ENCODE data around the gene PGS1.
A peak's percentile ranks its signal among the peaks of the same experiment; 100 is the strongest.

The PGS1 gene

DNA sequence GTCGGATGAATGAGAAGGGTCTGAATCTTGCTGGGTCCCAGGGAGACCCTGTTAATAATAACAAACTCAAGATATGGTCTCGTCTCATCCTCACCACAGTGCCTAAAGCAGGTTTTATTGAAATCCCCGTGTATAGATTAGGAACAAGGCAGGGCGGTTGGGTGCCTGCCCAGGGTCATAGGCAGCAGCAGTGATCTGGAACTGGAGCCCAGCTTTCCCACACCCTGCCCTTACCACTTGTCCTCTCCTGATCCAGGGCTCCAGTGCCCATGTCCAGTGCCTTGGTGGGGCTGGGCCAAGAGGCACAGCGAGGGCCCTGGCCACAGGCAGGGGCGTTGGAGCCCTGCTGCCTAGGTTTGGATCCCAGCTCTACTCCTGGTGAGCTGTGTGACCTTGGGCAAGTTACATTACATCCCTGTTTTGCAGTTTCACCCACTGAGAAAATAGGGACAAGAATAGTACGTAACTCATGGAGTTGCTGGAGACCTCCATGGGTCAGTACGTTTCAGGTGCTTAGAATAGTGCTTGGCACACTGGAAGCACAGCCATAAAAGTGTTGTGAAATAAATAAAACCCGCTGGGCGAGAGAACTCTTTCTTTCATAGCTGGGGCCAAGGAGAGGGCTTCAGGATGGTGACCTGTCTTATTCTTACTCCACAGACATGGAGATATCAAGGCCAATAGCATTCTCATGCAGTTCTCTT lies 32.5 kb upstream of the PGS1 start:
- no peak for DNase-seq (ENCODE audit: low read depth in 1 of 2, low spot score in 1 of 2)

DNA sequence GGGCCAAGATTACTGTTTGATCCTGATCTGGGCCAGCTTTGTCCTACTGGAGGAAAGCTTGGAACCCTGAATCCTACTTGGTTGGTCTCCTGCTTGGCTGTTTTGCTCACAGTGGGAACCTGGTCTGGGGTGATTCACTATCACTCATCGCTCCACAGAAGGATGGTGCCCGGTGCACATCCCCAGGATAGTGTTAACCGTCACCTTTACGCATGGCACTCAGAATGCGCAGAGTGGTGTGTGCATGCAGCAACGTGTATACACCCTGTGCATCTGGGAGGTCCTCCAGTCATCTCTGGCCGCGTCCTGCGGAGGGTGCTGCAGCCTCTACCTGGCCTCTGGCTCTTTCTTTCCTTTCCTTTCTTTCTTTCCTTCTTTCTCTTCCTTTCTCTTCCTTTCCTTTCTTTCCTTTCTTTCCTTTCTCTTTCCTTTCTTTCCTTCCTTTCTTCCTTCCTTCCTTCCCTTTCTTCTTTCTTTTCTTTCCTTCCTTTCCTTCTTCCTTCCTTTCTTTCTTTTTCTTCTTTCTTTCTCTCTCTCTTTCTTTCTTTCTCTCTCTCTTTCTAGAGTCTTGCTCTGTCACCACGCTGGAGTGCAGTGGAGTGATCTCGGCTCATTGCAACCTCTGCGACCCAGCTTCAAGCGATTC lies 31.7 kb upstream of the PGS1 start:
- no peak for DNase-seq (ENCODE audit: low read depth in 1 of 2, low spot score in 1 of 2)

DNA sequence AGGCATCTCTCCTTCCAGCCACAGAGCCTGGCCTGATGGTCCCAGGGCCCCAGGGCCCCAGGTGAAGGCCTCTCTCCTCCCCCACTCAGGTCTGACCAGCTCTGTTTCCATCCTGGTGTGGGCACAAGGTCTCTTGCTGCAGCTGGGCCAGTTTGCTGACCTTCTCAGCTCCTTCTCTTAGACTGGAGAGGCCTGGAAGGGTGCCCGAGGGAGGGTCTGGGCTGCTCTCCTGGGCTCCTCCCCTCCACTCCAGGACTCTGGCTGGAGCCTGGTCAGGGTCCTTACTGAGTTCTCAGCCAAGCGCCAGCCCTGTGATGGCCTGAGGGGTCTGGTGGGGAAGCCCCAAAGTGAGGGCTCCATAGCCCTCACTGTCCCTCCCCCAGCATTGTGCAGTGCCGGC lies 31.0 kb upstream of the PGS1 start:
- DNase-seq (ENCODE audit: low read depth in 1 of 2, low spot score in 1 of 2), result no peak

DNA sequence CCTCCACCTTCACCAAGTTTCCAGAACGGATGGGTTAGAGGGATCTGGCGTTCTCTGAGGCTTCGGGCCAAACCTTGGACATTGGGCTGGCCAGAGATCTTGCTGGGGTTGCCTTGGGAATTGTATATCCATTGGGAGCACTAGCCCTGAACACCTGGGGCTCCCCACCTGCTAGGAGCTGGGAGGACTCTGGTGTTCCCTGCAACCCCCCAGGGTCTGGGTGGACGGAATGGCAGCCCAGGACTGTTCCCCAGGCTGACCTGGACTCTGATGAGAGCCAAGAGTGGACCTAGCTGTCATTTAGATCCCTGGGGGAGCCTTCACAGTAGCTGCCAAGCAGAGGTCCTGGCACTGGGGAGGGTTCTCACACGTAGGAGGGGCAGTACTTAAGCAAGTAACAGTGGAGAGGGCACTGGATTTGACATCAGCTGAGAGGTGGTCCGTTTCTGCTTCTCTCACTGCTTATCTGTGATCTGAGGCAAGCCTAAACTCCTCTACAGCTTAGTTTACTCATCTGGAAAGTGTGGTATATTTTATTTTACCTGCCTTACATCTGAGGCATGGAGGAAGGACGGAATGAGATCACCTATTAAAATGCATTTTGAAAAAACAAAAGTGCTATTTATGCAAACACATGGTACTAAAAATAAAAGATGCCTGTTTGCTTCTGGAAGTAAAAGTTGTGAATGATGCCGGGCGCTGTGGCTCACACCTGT lies 30.2 kb upstream of the PGS1 start:
- no peak for DNase-seq (ENCODE audit: low read depth in 1 of 2, low spot score in 1 of 2)

DNA sequence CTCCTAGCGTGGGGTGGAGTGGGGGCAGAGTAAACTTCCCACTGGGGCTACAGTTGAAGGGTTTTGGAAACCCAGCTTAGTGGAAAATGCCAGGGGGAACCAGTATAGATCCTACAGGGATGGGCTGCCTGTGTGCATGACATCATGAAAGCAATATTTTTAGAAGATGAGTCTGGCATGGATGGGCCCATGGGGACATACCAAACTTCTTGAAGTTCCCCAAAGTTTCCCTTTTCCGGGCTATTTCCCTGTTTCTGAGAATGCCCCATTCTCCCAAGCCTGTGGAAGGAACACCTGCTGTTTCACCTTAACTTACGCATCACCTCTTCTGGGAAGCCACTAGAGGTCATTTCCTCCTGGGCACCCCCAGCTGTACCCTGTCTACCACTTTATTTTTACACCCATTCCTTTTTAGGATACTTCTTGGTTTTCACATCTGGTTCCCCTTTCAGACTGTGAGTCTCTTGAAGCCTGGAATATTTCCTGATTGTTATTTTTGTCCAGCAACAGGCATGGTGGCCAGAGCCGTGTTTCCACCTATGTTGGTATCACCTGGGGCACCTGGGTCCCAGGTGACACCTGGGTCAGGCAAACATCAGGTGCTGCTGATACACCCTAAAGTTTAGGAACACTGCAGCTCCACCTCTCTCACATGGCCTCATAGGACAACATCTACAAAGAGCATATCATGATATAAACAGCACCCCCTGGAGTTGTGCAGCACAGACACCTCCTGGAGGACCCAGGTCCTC lies 28.4 kb upstream of the PGS1 start:
- DNase-seq (ENCODE audit: low read depth in 1 of 2, low spot score in 1 of 2), result no peak

DNA sequence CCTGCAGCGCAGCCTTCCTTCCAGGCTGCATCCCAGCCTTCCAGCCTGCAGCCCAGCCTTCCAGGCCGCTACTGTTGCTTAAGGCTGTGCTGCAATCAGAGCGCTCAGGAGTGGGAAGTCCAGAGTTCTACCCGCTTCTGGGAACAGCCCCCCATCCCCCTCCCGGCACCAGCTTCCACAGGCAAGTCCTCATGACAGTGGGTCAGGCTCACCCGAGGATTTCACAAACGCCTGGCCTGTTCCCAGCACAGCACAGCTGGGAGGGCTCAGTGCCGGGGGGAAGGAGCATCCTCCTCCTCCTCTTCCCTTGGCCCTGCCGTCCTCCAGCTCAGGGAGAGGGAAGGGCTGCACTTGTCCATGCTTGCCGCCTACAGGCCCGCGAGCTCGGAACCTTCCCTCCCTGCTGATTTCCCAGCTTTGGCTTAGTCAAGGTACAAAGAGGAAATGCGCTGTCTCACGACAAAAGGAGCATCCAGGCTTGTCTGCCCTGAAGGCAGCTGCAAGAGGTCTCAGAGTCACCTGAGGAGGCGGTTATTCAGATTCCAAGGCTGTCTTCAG lies 26.9 kb upstream of the PGS1 start:
- DNase-seq (ENCODE audit: low read depth in 1 of 2, low spot score in 1 of 2), result no peak

DNA sequence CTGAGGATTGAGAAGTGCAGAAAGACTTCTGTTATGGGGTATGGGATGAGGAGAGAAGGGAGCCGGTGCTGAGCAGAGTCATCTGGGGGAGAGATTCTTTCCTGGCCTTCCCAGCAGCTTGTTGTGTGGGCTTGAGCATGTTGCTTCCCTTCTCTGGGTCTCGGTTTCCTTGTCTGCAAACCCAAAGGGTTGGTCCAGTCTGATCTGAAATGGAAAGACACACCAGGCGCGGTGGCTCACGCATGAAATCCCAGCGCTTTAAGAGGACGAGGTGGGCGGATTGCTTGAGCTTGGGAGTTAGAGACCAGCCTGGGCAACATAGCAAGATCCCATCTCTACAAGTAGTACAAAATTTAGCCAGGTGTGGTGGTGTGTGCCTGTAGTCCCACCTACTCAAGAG lies 24.6 kb upstream of the PGS1 start:
- no peak for DNase-seq (ENCODE audit: low read depth in 1 of 2, low spot score in 1 of 2)

DNA sequence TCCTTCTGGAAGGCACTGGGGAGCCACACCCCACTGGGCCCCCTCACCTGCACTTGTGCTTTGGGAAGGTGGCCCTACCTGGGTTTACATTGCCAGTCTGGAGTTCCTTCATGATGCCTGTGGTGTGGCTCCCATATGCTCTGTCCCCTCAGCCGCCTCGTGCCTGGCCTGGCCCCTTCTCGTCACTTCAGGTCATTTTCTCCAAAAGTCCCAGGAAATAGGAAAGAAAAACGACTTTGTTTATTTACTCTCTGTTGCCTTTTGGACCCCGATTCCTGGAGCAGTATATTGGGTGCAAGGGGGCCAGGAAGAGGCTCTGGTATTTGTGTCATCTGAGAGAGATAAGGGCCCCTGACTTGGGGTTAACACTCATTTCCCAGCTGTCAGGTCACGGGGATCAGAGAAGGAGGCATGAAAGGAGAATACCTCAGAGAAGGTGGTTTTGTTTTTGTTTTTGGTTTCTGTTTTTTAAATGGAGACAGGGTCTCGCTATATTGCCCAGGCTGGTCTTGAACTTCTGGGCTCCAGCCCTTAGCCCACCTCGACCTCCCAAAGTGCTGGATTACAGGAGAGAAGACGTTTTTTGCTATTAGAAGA lies 23.3 kb upstream of the PGS1 start:
- no peak for DNase-seq (ENCODE audit: low read depth in 1 of 2, low spot score in 1 of 2)

DNA sequence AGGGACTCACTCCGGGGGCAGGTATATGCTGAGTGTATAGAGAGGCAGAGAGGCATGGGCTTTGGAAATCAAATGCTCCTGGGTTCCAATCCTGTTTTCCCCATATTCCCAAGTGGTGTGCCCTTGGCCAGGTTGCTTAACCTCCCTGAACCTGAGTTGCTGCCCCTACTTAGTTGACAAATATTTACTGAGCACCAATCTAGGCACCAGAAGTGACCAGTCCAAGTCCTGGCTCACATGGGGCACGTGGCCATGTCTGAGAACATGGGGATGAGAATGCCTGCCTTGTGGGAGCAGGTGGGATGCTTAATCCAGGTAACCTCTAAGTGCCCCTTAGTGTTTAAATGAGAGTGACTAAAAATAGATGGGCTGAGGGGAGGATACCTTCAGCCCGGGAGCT lies 22.7 kb upstream of the PGS1 start:
- no peak for DNase-seq (ENCODE audit: low read depth in 1 of 2, low spot score in 1 of 2)

DNA sequence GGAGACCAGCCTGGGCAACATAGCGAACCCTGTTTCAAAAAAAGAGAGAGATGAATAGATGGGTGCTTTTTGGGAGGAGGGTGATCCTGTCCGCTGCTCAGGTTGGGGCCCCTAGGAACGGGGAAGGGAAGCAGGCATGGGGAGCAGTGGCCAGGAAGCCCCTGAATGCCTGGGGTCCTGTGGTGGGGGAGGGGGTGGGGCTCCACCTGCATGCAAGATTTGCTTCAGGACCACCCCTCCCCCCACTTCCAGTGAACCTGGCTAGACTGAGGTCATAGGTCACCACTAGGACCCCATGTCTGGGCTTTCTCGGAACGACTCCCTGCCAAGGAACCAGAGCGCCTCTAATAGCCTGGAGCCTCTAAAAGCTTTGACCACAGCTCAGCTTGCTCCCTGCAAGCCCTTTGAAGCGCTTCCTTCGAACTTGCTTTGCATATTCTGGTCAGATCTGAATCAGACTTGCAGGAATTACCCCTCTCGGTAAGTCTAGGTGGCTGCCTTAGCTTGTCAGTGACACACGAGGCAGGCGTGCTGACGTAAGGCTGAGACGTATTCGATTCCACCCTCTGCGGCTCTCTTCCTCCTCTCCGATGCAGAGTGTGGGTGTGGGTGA lies 22.2 kb upstream of the PGS1 start:
- DNase-seq (ENCODE audit: low read depth in 1 of 2, low spot score in 1 of 2), result peak; percentile 71 to 73

DNA sequence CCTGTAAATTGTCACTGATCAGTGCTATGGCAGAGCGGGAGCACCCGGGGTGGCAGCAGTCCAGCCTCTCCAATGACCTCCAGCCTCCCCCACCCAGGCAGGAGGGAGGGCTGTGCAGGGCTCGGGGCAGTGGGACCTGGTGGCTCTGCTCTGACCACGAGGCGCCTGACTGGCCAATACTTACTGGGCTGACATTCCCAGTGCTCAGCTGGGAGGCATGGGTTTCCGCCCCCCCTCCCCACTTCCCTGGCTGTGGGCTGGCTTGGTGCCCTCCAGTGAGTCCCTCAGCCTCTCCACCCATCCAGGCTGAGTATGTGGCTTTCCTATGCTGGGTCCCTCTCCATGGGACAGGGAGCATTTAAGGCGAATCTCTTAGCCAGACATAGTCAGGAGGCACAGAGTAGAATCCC lies 21.3 kb upstream of the PGS1 start:
- DNase-seq (ENCODE audit: low read depth in 1 of 2, low spot score in 1 of 2), result no peak

DNA sequence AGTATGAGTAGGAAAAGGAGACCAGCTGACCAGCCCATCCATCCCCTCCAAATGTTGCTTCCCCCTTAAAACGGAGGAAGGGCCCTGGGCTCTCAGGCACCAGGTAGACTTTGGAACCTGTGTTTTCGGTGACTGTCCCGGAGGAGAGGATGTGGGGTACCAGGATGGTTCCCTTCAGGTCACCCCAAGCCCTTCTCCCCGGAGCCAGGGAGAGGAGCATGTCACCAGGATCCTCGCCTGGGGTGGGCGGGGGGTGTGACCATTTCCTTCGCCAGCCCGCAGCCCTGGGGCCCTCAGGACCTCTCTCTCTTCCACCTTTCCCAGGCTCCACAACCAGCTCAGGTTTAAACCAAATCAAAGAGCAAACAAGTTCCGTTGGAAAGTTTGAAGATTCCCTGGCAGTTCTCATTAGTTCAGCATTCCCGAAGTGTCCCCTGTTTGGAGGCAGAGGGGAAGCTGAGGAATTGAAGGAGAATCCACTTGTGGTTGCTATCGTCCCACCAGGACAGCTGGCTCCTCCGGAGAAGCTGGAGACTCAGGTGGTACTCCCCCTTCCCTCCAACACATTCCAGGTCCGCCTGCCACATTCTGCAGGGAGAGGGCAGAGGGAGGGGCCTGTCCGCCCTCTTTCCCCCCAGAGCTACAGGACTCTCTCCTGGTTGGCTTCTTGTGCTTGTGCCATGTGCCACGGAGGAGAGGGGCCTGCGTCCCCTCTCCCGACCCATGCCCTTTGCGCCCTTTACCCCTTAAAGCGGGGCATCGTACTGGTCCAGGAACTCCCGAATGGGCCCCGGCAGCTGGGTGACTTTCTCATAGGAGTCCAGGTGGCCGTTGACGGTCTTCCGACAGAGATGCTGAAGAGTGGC lies 20.5 kb upstream of the PGS1 start:
- no peak for DNase-seq (ENCODE audit: low read depth in 1 of 2, low spot score in 1 of 2)

DNA sequence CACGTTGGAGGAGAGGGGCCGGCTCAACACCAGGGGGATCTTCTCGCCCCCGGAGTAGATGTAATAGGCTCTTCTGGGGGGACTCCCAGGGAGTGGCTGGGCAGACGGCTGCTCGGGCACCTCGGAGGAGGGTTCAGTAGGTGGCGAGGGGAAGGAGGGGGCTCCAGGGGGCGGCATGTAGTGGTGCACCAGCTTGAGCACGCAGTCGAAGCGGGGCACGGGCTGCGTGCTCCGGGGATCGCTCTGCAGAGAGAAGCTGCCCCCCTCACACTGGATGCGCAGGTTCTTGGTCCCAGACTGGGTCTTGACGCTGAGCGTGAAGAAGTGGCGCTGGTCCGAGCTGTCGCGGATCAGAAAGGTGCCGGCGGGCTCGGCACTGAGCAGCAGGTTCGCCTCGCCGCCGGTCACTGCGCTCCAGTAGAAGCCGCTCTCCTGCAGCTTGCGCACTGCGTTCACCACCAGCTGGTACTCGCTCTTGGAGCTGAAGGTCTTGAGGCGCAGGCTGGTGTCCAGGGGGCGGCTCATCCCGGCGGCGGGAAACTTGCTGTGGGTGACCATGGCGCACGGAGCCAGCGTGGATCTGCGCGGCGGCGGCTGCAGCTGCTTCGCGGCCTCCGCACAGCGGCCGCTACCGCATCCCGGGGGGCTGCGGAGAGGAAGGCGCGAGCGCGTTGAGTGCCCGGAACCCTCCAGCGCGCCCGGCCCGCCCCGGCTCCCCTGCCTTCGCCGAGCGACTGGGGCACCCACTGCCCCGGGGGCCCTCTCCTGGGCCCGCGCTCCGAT lies 19.7 kb upstream of the PGS1 start:
- DNase-seq (ENCODE audit: low read depth in 1 of 2, low spot score in 1 of 2), result no peak

DNA sequence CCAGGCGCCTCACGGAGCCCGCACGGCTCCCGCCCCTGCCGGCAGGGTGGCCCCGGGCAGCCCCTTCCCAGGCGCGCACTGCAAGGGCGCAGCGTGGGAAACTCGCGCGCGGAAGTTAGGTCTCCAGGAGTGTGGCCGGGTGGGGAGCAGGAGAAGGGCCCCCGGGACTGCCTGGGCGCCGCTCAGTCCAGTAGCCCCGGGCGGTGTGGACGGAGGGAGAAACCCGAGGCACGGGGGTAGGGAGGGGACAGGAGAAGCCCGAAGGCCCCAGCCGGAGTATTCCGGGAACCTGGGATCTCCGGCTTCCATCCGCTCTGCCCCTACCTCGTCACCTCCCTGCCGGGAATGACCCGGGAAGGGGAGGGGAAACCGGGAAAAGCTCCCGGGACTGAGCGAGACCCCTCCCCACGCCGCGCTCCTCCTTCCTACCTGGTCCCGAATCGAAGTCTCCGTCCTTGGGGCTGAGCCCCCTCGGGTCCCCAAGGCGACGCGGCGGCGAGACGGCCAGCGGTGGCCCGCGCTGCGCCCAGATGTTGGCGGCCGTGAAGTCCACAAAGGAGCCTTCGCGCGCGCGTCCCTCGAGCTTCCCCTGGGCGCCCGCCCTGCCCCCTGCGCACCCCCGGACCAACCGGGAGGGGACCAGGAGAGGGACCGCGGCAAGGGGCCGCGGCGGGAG lies 19.0 kb upstream of the PGS1 start:
- no peak for DNase-seq (ENCODE audit: low read depth in 1 of 2, low spot score in 1 of 2)

DNA sequence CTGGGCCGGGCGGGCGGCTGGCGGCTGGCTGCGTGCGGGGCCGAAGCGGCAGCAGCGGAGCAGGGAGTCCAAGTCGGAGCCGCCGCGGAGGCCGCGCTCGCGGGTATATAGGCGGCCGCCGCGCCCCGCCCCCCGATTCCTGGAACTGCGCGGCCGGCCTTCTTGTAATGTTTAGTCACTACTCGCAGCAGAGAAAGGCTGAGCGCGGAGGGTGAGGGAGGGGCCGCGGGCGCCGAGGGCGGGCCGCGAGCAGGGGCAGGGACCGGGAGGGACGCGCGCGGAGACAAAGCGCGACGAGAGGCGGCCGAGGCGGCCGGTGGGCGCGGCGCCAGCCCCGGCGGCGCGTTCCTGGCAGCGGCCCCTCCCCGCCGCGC lies 18.5 kb upstream of the PGS1 start, which contains the start of gene SOCS3:
Gene SOCS3 (minus strand): TSS at position 81 of the 374 bp plus-strand sequence. CDS start 982 bp downstream, outside the sequence.
- peak; percentile 96 to 97 for DNase-seq (ENCODE audit: low read depth in 1 of 2, low spot score in 1 of 2)

DNA sequence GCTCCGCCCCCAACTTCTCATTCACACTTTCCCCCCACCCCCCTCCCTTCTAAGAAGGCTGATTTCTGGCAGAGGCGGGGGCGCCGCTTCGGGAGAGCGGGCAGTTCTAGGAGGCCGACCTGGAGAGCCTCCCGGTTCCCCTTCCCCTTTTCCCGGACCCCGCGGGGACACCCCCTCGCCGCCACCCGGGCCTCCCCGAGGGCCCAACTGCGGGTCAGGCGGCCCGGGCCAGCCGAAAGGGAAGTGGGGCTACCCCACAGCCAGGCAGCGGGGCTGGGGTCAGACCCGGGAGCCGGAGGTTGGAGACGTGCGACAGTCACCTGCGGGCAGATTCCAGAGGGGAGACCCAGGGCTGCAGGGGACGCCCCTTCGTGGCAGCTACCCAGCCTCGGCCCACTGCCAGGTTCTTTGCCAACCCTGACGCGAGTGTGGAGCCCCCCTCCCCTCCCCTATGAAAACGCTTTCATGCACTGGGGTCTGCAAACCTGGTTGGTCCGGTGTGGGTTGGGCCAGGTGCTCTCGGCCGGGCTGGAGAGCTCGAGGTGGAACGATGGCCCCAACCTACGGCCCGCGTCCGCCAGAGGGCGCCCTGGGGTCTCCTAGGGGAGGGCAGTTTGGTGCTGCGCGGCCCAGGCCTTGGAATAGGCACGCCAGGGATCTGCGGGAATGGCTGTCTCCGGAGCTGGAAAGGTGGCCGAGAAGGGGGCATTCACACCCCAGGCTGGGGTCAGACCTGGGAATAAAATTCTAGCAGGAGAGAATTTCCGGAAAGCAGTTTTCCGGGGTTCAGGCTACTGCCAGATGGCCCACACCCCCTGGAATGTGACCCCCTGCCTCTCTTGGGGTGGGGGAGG lies 17.9 kb upstream of the PGS1 start:
- peak; percentile 80 to 91 for DNase-seq (ENCODE audit: low read depth in 1 of 2, low spot score in 1 of 2)

DNA sequence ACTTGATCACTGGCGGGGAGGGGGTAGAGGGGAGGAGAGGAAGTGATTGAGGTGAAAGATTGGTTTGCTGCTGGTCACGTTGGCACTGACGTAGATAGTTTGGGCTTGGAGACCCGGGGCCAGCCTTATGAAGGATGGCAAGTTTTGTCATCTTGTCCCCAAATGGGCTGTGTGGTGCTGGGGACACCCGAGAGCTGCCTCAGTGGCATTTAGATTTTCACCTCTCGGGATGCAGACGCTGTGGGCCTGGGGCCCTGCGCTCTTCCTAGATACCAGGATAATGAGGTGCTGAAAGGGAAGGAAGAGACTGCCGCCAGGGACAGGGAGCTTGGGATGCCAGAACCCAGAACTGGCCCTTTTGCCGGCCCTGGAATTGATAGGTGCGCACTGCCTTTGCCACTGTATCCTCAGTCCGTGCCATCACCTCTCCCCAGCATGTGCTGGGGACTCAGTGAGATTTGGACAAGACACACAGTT lies 17.2 kb upstream of the PGS1 start:
- no peak for DNase-seq (ENCODE audit: low read depth in 1 of 2, low spot score in 1 of 2)

All from stimulated activated CD4-positive, alpha-beta T cell treated with anti-CD3 and anti-CD28 coated beads, Interleukin-15, amount 100 ng/mL, for 1 hour (primary cell).